Measurements from ENCODE around the gene CNN3. TPM values are rescaled to one million over a fixed set of nuclear protein-coding genes. Genes with fewer than 3 reads are reported as not detected.

CNN3 gene
- total RNA-seq, 1 donor = 485 TPM

- DNase-seq (ENCODE audit: low read depth) = no peak
- TF ChIP-seq CTCF (IDR thresholded peaks at IDR 0.05; ENCODE audit: insufficient read depth, low read depth, low read length) = no peak
- H3K4me3 ChIP-seq (ENCODE audit: low read depth, low read length) = no peak overlapping the region
Measured at GRCh38 chr1:94966033-94966432, 39.1 kb upstream of the CNN3 start.

GRCh38 chr1:94963864-94964263 lies 37.0 kb upstream of the CNN3 start:
- H3K4me3 ChIP-seq (ENCODE audit: low read depth, low read length) = no peak overlapping the region
- no peak for DNase-seq (ENCODE audit: low read depth)
- TF ChIP-seq CTCF (IDR thresholded peaks at IDR 0.05; ENCODE audit: insufficient read depth, low read depth, low read length) = no peak

- TF ChIP-seq CTCF (IDR thresholded peaks at IDR 0.05; ENCODE audit: insufficient read depth, low read depth, low read length) = no peak
- peak; percentile 97 for DNase-seq (ENCODE audit: low read depth)
- H3K4me3 ChIP-seq (ENCODE audit: low read depth, low read length) = peak overlapping the region; percentile 38
Measured at GRCh38 chr1:94962409-94963265, 35.7 kb upstream of the CNN3 start.

- no peak for DNase-seq (ENCODE audit: low read depth)
- H3K4me3 ChIP-seq (ENCODE audit: low read depth, low read length) = no peak overlapping the region
- TF ChIP-seq CTCF (IDR thresholded peaks at IDR 0.05; ENCODE audit: insufficient read depth, low read depth, low read length) = no peak
Measured at GRCh38 chr1:94961988-94962387, 35.1 kb upstream of the CNN3 start.

- no peak for TF ChIP-seq CTCF (IDR thresholded peaks at IDR 0.05; ENCODE audit: insufficient read depth, low read depth, low read length)
- DNase-seq (ENCODE audit: low read depth) = no peak
- H3K4me3 ChIP-seq (ENCODE audit: low read depth, low read length) = no peak overlapping the region
Measured at GRCh38 chr1:94961582-94961981, 34.7 kb upstream of the CNN3 start.

- no peak for TF ChIP-seq CTCF (IDR thresholded peaks at IDR 0.05; ENCODE audit: insufficient read depth, low read depth, low read length)
- DNase-seq (ENCODE audit: low read depth) = no peak
- H3K4me3 ChIP-seq (ENCODE audit: low read depth, low read length) = no peak overlapping the region
Measured at GRCh38 chr1:94958081-94958480, 31.2 kb upstream of the CNN3 start.

Measured in fibroblast of villous mesenchyme (primary cell).